Stomach (tissue), 9 donors: Measurements from ENCODE around the gene GTF2IRD1. TPM values are rescaled to one million over a fixed set of nuclear protein-coding genes. Genes with fewer than 3 reads are reported as not detected.

Experiments
- DNase-seq, 2 donors: peaks; one replicate each; pipeline versions ENCODE4 v3.0.0 to v3.0.0-alpha.2; 2013 to 2019
- H3K27ac ChIP-seq, 5 donors: fragments of 200-600 bp in 4 of 5; sonication (generic) in 4 of 5; one replicate each; pipeline ENCODE4 v1.5.1; 2013 to 2019; ENCODE audit warnings: mild to moderate bottlenecking in 1 of 5, moderate library complexity in 1 of 5
- H3K27me3 ChIP-seq, 3 donors: fragments of 200-600 bp; sonication (generic); one replicate each; pipeline ENCODE4 v1.5.1; 2017 to 2019; ENCODE audit warnings: mixed run types in 1 of 3
- H3K36me3 ChIP-seq, 4 donors: fragments of 200-600 bp; sonication (generic); 1 replicate in 3 of 4; 2 replicates in 1 of 4; pipeline ENCODE4 v1.5.1; 2016 to 2019
- H3K4me1 ChIP-seq, 4 donors: fragments of 200-600 bp; sonication (generic); one replicate each; pipeline ENCODE4 v1.5.1; 2016 to 2019
- H3K4me3 ChIP-seq, 4 donors: fragments of 200-600 bp; sonication (generic) in 3 of 4; one replicate each; pipeline ENCODE4 v1.5.1; 2016 to 2019; ENCODE audit warnings: mild to moderate bottlenecking in 1 of 4
- H3K9me3 ChIP-seq, 4 donors: fragments of 200-600 bp; sonication (generic); one replicate each; pipeline ENCODE4 v1.5.1; 2016 to 2019
- CTCF ChIP-seq, 7 experiments: fragments of 450-650 bp in 4 of 7; fragments of 200-600 bp in 3 of 7; sonication (generic) in 3 of 7; IDR thresholded peaks; one replicate each; pipeline ENCODE4 v1.5.1; 2016 to 2019; ENCODE audit warnings: antibody characterized with exemption in 7 of 7, control low read depth in 2 of 7, mild to moderate bottlenecking in 1 of 7
- EP300 ChIP-seq: sonication (generic); formaldehyde crosslinking; IDR thresholded peaks from one replicate; pipeline ENCODE4 v1.6.1; 2017; ENCODE audit warnings: antibody characterized with exemption
- POLR2A ChIP-seq, 4 donors: fragments of 450-650 bp; IDR thresholded peaks; one replicate each; pipeline ENCODE4 v1.6.1; 2016; ENCODE audit warnings: antibody characterized with exemption in 4 of 4, control low read depth in 2 of 4, mild to moderate bottlenecking in 1 of 4, moderate library complexity in 1 of 4
- POLR2AphosphoS5 ChIP-seq, 3 donors: sonication (generic); formaldehyde crosslinking; IDR thresholded peaks; one replicate each; pipeline ENCODE4 v1.6.1; 2016; ENCODE audit warnings: antibody characterized with exemption in 3 of 3
- WGBS, 5 donors: extraction: QIAGEN DNeasy Blood & Tissue Kit in 3 of 5; methylation state at CpG; one replicate each; pipeline versions ENCODE4 v1.1.5 to v1.1.7; 2013 to 2018; 5-methylcytosine and 5-hydroxymethylcytosine counted together
- intact Hi-C: fragments of 100-400 bp; cut with DNase I; formaldehyde crosslinking; loops from one replicate; pipeline ENCODE4 v1.15.1; 2023; ENCODE audit warnings: low total_unique reads
- polyA plus RNA-seq, 3 donors: library from polyadenylated mRNA; stranded (reverse); fragments of 200-250 nt; gene quantifications; one replicate each; pipeline ENCODE4 v1.2.3, GENCODE V29; 2013
- total RNA-seq, 5 donors: library from RNA; depleted of rRNA; stranded (reverse); fragments of >200 nt; gene quantifications; one replicate each; pipeline versions ENCODE4 v1.1.0 to v1.2.3, GENCODE V29; 2014 to 2016
- donor health status: healthy with polysubstance abuse.
- donor health status: Bipolar disorder and iron deficiency.
- donor health status: healthy.

Gene GTF2IRD1
- total and polyA plus RNA-seq, 8 donors, result 8.0 to 41.1 (median 15.3) TPM

GRCh38 chr7:74455291-74455804, 1.6 kb downstream of the GTF2IRD1 start:
- H3K4me1 ChIP-seq, result peaks cover 10 to 73% (median 48%) of the 10 kb centered on the region in 4 donors
- intact Hi-C loops, result no loop called here
- WGBS, 5 donors, result 26 to 54% (median 36%) methylated on average over 12 to 13 of the region's 13 CpGs
- peak overlapping the region; percentile 79 to 98 (median 92) for H3K27ac ChIP-seq
- TF ChIP-seq CTCF (IDR thresholded peaks at IDR 0.05) (no peak), POLR2A (IDR thresholded peaks at IDR 0.05) (peak in 1 of 4 donors; percentile 64), EP300 (no peak), POLR2AphosphoS5 (IDR thresholded peaks at IDR 0.05) (peak; percentile 55 to 83 (median 77))
- peak overlapping the region; percentile 74 to 84 (median 80) for H3K4me3 ChIP-seq
- peaks cover 0 to 19% (median 0%) of the 10 kb centered on the region in 3 donors for H3K27me3 ChIP-seq
- no peaks in the 10 kb centered on the region for H3K36me3 ChIP-seq
- DNase-seq, result peak; percentile 87 to 89
- H3K9me3 ChIP-seq, result no peaks in the 10 kb centered on the region

GRCh38 chr7:74455928-74456327, 2.2 kb downstream of the GTF2IRD1 start:
- H3K27ac ChIP-seq, result peak overlapping the region; percentile 63 to 98 (median 92)
- intact Hi-C loops, result no loop called here
- no peaks in the 10 kb centered on the region for H3K9me3 ChIP-seq
- 30 to 70% (median 41%) methylated on average over 4 to 6 of the region's 6 CpGs for WGBS, 5 donors
- peak in 1 of 2 donors; percentile 69 for DNase-seq
- H3K4me3 ChIP-seq, result peak overlapping the region in 1 of 4 donors; percentile 82
- no peak for TF ChIP-seq POLR2AphosphoS5 (IDR thresholded peaks at IDR 0.05)
- TF ChIP-seq EP300, result no peak
- no peak for TF ChIP-seq CTCF (IDR thresholded peaks at IDR 0.05)
- no peak for TF ChIP-seq POLR2A (IDR thresholded peaks at IDR 0.05)
- H3K36me3 ChIP-seq, result no peaks in the 10 kb centered on the region
- peaks cover 10 to 73% (median 48%) of the 10 kb centered on the region in 4 donors for H3K4me1 ChIP-seq
- H3K27me3 ChIP-seq, result peaks cover 0 to 19% (median 0%) of the 10 kb centered on the region in 3 donors

GRCh38 chr7:74457007-74457406, 3.3 kb downstream of the GTF2IRD1 start:
- H3K9me3 ChIP-seq, result no peaks in the 10 kb centered on the region
- H3K4me1 ChIP-seq, result peaks cover 10 to 76% (median 47%) of the 10 kb centered on the region in 4 donors
- intact Hi-C loops, result no loop called here
- H3K4me3 ChIP-seq, result no peak overlapping the region
- no peak for TF ChIP-seq POLR2AphosphoS5 (IDR thresholded peaks at IDR 0.05)
- TF ChIP-seq POLR2A (IDR thresholded peaks at IDR 0.05), result no peak
- no peak for TF ChIP-seq EP300
- TF ChIP-seq CTCF (IDR thresholded peaks at IDR 0.05), result no peak
- H3K36me3 ChIP-seq, result no peaks in the 10 kb centered on the region
- peak overlapping the region in 2 of 5 donors; percentile 28 to 98 for H3K27ac ChIP-seq
- peaks cover 0 to 19% (median 0%) of the 10 kb centered on the region in 3 donors for H3K27me3 ChIP-seq
- DNase-seq, result no peak
- 81 to 92% (median 89%) methylated on average over 5 of the region's 5 CpGs for WGBS, 5 donors

- 89 to 93% (median 91%) methylated on average over 15 of the region's 15 CpGs for WGBS, 5 donors
- Histone ChIP-seq H3K36me3 (no peaks in the 10 kb centered on the region), H3K4me3 (no peak overlapping the region), H3K4me1 (peaks cover 20 to 67% (median 40%) of the 10 kb centered on the region in 4 donors), H3K9me3 (no peaks in the 10 kb centered on the region), H3K27ac (peak overlapping the region in 3 of 5 donors; percentile 29 to 98 (median 30)), H3K27me3 (no peaks in the 10 kb centered on the region)
- TF ChIP-seq POLR2A (IDR thresholded peaks at IDR 0.05) (no peak), EP300 (no peak), POLR2AphosphoS5 (IDR thresholded peaks at IDR 0.05) (no peak)
- DNase-seq, result no peak
- intact Hi-C loops, result no loop called here
These were observed 8.4 kb downstream of the GTF2IRD1 start for GRCh38 chr7:74461970-74462706.
